HG02884 (cell line): ENCODE measurements around the gene HBE1.
A peak's percentile ranks its signal among the peaks of the same experiment; 100 is the strongest.
"Not testable (repeated sequence)": the region's sequence is repeated elsewhere in the genome, so short reads cannot be mapped to it uniquely, and the experiment has no call there.

Experiments
- ATAC-seq: cut with Tn5 transposase; IDR thresholded peaks from one replicate; pipeline ENCODE4 v1.9.1; 2021; ENCODE audit warnings: mild to moderate bottlenecking, moderate library complexity; ENCODE audit not compliant: unreplicated experiment

Gene HBE1

DNA sequence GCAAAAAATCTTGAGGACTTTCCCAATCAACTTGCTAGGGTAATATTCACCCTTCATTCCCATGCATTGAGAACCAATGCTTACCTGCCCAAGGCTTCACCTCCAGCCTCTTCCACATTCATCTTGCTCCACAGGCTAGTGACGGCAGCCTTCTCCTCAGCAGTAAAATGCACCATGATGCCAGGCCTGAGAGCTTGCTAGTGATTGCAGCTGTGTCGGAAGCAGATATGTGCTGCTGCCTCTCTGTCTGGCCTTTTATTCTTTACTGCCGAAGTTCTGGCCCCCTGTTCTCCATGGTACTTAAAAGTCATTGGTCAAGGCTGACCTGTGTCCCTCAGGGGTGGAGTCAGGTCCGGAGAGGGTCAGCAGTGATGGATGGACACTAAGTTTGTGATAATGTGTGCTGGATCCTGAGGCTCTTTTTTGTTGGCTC, at the start of gene HBE1:
Gene HBE1 (minus strand): TSS at position 231 of the 433 bp plus-strand sequence. CDS start 55 bp downstream, at position 176.
- ATAC-seq: no peak

GRCh38 chr11:5317292-5317691, 47.5 kb upstream of the HBE1 start:
- no peak for ATAC-seq

DNA sequence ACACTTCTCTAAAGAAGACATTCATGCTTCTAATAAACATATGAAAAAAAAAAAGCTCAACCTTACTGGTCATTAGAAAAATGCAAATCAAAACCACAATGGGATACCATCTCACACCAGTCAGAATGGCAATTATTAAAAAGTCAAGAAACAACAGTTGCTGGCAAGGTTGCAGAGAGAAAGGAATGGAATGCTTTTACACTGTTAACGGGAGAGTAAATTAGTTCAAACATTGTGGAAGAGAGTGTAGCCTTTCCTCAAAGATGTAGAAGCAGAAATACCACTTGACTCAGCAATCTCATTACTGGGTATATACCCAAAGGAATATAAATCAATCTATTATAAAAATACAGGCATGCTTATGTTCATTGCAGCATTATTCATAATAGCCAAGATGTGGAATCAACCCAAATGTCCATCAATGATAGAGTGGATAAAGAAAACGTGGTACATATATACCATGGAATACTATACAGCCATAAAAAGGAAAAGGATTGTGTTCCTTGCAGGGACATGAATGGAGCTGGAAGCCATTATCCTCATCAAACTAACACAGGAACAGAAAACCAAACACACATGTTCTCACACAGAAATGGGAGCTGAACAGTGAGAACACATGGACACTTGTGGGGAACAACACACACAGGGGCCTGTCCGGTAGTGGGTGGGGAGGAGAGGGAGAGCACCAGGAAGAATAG, 43.7 kb upstream of the HBE1 start:
- ATAC-seq: not testable (repeated sequence)

DNA sequence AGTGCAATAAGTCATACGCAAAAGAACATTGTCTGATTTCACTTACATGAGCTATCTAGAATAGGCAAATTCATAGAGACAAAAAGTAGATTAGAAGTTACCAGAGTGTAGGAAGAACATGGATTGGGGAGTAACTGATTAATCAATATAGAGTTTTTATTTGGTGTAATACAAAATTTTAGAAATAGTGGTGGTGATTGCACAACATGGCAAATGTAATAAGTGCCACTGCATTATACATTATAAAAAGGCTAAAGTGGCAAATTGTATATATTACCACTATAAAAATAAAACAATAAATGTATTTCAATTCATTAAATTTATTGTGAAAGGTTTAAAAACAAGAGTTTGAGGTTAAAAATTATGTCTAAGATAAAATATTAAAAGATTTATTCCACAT, 40.7 kb upstream of the HBE1 start:
- ATAC-seq: no peak

DNA sequence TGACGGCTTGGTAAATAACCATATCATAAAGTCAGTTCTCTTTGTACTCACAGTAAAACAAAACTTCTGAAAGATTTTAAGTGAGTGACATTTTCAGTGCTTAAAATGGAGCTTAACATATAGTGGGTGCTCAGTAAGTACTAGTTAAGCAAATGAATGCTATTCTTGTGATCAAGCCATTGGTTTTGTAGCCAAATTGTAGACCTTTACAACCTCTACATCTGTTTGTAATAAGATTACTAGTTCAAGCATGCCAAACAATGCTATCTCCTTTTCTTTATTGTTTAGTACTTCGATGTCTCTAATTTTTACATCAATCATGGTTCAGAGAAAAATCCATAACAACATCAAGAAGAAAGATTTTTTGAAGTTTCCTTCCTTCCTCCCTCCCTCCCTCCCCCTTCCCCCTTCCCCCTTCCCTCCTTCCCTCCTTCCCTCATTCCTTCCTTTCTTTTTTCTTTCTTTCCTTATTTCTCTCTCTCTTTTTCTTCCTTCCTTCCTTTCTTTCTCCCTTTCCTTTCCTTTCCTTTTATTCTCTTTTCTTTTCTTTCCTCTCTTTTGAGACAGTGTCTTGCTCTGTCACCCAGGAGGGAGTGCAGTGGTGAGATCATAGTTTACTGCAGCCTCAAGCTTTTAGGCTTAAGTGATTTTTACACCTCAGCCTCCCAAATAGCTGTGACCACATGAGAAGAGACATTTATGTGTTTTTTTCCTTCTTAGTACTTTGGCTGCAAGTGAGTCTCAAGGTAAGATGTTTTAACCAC, 37.7 kb upstream of the HBE1 start:
- no peak for ATAC-seq

DNA sequence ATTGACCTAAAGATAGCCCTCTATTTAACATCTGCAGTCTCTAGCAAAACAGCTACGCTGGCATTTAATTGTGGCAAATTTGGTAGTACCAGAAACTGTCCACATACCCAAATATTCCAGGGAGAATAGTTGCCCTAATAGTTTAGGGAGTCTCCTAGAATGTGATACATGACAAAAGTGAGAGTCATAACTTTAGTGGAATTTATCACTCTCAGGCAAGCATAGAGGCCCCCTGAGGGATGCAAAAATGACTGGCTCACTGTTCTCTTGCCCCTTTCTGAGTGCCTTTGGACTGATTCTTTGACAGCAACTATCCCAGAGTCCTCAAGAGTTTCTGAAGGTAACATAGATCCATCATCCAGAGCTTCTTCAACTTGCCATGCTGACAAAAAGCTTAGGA, 34.3 kb upstream of the HBE1 start:
- no peak for ATAC-seq

GRCh38 chr11:5303626-5304025, 33.9 kb upstream of the HBE1 start:
- no peak for ATAC-seq

GRCh38 chr11:5301846-5302245, 32.1 kb upstream of the HBE1 start, which contains the start of gene OR51B4:
Gene OR51B4 (minus strand): TSS chr11:5301946. CDS start chr11:5301946, 0 bp downstream.
- ATAC-seq: no peak

DNA sequence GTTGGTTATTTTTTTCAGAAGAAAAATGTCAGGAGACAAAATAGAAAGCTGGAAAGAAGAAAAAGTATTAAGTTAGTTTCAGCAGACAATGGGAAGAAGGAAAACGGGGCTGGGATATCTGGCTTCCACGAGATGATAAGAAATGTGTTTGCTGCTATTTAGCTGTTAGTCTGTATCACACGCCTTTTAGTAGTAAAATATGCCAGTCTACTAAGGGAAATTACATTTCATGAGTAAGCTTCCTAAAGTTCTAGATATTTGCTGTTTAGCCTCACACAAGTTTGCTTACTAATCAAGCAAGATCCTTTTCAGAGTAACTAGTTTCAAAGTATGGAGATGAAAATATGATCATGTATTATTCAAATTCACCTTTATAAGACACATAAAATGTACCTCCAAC, 30.5 kb upstream of the HBE1 start:
- no peak for ATAC-seq

GRCh38 chr11:5298451-5298850, 28.7 kb upstream of the HBE1 start:
- no peak for ATAC-seq

- ATAC-seq: no peak
These were observed 28.1 kb upstream of the HBE1 start for GRCh38 chr11:5297721-5298323.

DNA sequence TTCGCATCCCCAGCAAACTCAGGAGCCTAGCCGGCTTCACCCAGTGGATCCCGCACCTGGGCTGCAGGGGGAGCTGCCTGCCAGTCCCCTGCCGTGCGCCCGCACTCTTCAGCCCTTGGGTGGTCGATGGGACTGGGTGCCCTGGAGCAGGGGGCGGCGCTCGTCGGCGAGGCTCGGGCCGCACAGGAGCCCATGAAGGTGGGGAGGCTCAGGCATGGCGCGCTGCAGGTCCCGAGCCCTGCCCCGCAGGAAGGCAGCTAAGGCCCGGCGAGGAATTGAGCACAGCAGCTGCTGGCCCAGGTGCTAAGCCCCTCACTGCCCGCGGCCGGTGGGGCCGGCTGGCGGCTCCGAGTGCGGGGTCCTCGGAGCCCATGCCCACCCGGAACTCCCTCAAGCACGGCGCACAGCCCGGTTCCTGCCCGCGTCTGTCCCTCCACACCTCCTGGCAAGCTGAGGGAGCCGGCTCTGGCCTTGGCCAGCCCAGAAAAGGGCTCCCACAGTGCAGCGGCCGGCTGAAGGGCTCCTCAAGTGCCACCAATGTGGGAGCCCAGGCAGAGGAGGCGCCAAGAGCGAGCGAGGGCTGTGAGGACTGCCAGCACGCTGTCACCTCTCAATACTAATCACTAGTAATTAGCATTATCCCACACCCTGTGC, 24.7 kb upstream of the HBE1 start:
- not testable (repeated sequence) for ATAC-seq

DNA sequence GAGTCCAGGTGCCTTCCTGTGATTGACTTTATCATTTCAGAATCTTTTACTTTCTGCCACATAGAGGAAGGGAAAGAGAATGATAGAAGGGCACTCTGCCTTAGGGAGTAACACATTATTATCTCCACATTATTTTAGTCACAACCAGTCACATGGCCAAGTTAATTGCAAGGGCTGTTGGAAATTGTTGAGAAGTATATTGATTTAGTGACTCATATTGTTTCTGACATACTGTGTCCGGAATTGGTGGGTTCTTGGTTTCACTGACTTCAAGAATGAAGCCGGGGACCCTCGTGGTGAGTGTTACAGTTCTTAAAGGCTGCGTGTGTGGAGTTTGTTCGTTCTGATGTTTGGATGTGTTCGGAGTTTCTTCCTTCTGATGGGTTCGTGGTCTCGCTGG, 23.3 kb upstream of the HBE1 start:
- ATAC-seq: no peak

DNA sequence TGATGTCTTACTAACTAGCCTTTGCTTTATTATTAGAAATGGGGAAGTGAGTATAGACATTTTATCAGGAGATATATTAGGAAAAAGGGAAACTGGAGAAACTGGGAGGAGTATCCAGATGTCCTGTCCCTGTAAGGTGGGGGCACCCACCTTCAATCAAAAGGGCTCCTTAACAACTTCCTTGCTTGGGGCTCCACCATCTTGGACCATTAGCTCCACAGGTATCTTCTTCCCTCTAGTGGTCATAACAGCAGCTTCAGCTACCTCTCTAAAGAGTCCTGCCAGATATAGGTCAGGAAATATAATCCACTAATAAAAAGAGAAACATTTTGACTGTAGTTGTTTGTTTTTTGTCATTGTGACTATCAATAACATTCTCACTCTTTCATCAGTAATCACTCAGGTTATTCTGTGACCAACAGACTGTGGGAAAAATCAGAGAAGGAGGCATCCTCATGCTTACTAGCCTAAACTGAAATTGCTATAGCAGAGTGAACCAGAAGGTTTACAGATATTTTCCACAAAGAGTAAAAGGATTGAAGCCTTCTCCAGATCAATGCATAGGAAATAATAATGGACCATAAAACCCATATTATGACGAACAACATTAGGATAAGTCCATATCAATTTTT, 21.6 kb upstream of the HBE1 start:
- ATAC-seq: peak; percentile 98

- ATAC-seq: no peak
These were observed 20.4 kb upstream of the HBE1 start for GRCh38 chr11:5290106-5290505.

- no peak for ATAC-seq
These were observed 20.0 kb upstream of the HBE1 start for GRCh38 chr11:5289696-5290095.

DNA sequence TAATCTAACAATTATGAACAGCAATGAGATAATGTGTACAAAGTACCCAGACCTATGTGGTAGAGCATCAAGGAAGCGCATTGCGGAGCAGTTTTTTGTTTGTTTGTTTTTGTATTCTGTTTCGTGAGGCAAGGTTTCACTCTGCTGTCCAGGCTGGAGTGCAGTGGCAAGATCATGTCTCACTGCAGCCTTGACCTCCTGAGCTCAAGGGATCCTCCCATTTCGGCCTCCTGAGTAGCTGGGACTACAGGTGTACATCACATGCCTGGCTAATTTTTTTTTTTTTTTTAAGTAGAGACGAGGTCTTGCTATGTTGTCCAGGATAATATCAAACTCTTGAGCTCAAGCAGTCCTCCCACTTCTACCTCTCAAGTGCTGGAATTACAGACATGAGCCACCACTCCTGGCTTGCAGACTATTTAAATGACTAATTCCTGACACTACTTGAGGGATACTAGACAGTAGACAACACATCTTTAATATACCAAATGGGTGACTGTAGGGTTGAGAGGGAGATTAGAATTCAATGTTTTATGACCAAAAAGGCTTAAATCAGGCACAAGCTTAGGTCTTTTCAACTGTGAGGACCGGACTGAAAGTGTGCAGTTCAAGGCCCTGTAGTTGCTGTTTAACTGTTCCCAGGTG, 19.3 kb upstream of the HBE1 start:
- ATAC-seq: no peak

GRCh38 chr11:5288108-5288905, 18.6 kb upstream of the HBE1 start:
- no peak for ATAC-seq

DNA sequence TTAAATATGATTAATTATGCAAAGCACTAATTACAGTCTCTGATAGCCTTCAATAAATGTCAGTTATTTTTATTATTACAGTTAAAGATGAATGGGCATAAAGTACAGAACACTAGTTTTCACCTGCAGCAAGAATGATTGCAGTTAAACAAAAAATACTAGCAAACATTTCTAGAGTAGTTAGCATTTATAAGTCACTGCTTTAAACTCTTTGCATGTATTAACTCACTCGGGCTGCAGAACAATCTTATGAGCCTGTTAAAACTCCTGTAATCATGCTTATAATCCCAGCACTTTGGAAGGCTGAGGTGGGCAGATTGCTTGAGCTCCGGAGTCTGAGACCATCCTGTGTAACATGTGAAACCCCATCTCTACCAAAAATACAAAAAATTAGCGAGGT, 17.2 kb upstream of the HBE1 start:
- no peak for ATAC-seq

GRCh38 chr11:5286351-5286750, 16.6 kb upstream of the HBE1 start:
- ATAC-seq: no peak
